ENCODE measurements around the gene SPRR4. TPM values are rescaled to one million over a fixed set of nuclear protein-coding genes. Genes with fewer than 3 reads are reported as not detected.

SPRR4 gene
- total RNA-seq, 1 donor from 2014 or later, result not detected

GRCh38 chr1:152951711-152952110 is 18.7 kb upstream of the SPRR4 start:
- no peaks in the 10 kb centered on the region for H3K36me3 ChIP-seq (ENCODE audit: control insufficient read depth, insufficient read depth, low read length)
- TF ChIP-seq, protein P1, sequence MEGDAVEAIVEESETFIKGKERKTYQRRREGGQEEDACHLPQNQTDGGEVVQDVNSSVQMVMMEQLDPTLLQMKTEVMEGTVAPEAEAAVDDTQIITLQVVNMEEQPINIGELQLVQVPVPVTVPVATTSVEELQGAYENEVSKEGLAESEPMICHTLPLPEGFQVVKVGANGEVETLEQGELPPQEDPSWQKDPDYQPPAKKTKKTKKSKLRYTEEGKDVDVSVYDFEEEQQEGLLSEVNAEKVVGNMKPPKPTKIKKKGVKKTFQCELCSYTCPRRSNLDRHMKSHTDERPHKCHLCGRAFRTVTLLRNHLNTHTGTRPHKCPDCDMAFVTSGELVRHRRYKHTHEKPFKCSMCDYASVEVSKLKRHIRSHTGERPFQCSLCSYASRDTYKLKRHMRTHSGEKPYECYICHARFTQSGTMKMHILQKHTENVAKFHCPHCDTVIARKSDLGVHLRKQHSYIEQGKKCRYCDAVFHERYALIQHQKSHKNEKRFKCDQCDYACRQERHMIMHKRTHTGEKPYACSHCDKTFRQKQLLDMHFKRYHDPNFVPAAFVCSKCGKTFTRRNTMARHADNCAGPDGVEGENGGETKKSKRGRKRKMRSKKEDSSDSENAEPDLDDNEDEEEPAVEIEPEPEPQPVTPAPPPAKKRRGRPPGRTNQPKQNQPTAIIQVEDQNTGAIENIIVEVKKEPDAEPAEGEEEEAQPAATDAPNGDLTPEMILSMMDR (IDR thresholded peaks at IDR 0.05; ENCODE audit: insufficient read depth, low read length, poor library complexity, severe bottlenecking), result no peak
- no peaks in the 10 kb centered on the region for H3K27me3 ChIP-seq (ENCODE audit: control insufficient read depth, insufficient read depth, low read length)
- H3K4me3 ChIP-seq (ENCODE audit: low read depth, low read length), result no peak overlapping the region
- no peak for DNase-seq (ENCODE audit: low read depth)

- Histone ChIP-seq H3K4me3 (ENCODE audit: low read depth, low read length) (no peak overlapping the region), H3K36me3 (ENCODE audit: control insufficient read depth, insufficient read depth, low read length) (no peaks in the 10 kb centered on the region), H3K27me3 (ENCODE audit: control insufficient read depth, insufficient read depth, low read length) (no peaks in the 10 kb centered on the region)
- TF ChIP-seq, protein P1 (IDR thresholded peaks at IDR 0.05; ENCODE audit: insufficient read depth, low read length, poor library complexity, severe bottlenecking), result no peak
- DNase-seq (ENCODE audit: low read depth), result no peak
These were observed 16.7 kb upstream of the SPRR4 start for GRCh38 chr1:152953761-152954160.

GRCh38 chr1:152954436-152954835 is 16.0 kb upstream of the SPRR4 start:
- H3K4me3 ChIP-seq (ENCODE audit: low read depth, low read length), result no peak overlapping the region
- no peak for DNase-seq (ENCODE audit: low read depth)
- no peaks in the 10 kb centered on the region for H3K36me3 ChIP-seq (ENCODE audit: control insufficient read depth, insufficient read depth, low read length)
- no peaks in the 10 kb centered on the region for H3K27me3 ChIP-seq (ENCODE audit: control insufficient read depth, insufficient read depth, low read length)
- TF ChIP-seq, protein P1 (IDR thresholded peaks at IDR 0.05; ENCODE audit: insufficient read depth, low read length, poor library complexity, severe bottlenecking), result no peak

DNA sequence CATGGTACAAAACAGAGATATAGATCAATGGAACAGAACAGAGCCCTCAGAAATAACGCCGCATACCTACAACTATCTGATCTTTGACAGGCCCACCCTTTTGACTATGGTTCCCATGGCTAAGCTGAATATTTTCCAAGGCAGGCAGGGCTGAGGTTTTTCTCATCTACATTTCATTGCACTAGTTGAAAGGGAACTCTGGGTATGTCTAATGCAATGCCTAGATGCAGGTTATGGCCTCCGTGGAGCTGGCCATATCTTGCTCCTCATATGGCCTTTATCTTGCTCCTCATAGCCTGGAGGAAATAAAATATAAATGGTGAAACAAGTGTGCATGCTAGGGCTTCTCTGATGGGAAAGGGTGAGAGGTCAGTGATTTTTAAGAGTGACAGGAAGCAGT is 12.9 kb upstream of the SPRR4 start:
- Histone ChIP-seq H3K36me3 (ENCODE audit: control insufficient read depth, insufficient read depth, low read length) (no peaks in the 10 kb centered on the region), H3K4me3 (ENCODE audit: low read depth, low read length) (no peak overlapping the region), H3K27me3 (ENCODE audit: control insufficient read depth, insufficient read depth, low read length) (no peaks in the 10 kb centered on the region)
- DNase-seq (ENCODE audit: low read depth), result no peak
- TF ChIP-seq, protein P1 (IDR thresholded peaks at IDR 0.05; ENCODE audit: insufficient read depth, low read length, poor library complexity, severe bottlenecking), result no peak

GRCh38 chr1:152959273-152959672 is 11.2 kb upstream of the SPRR4 start:
- Histone ChIP-seq H3K4me3 (ENCODE audit: low read depth, low read length) (no peak overlapping the region), H3K36me3 (ENCODE audit: control insufficient read depth, insufficient read depth, low read length) (no peaks in the 10 kb centered on the region), H3K27me3 (ENCODE audit: control insufficient read depth, insufficient read depth, low read length) (no peaks in the 10 kb centered on the region)
- no peak for DNase-seq (ENCODE audit: low read depth)
- TF ChIP-seq, protein P1 (IDR thresholded peaks at IDR 0.05; ENCODE audit: insufficient read depth, low read length, poor library complexity, severe bottlenecking), result no peak

GRCh38 chr1:152959801-152960451 is 10.5 kb upstream of the SPRR4 start:
- H3K27me3 ChIP-seq (ENCODE audit: control insufficient read depth, insufficient read depth, low read length), result no peaks in the 10 kb centered on the region
- no peaks in the 10 kb centered on the region for H3K36me3 ChIP-seq (ENCODE audit: control insufficient read depth, insufficient read depth, low read length)
- H3K4me3 ChIP-seq (ENCODE audit: low read depth, low read length), result no peak overlapping the region
- TF ChIP-seq, protein P1 (IDR thresholded peaks at IDR 0.05; ENCODE audit: insufficient read depth, low read length, poor library complexity, severe bottlenecking), result no peak
- DNase-seq (ENCODE audit: low read depth), result no peak
